PC-3 (cell line): Measurements from ENCODE around the gene RBP2. TPM values are rescaled to one million over a fixed set of nuclear protein-coding genes. Genes with fewer than 3 reads are reported as not detected.

Experiments
- ATAC-seq: fragments of 200-7000 bp; cut with Tn5 transposase; 2 replicates; pipeline ENCODE4 v1.9.1; 2020; ENCODE audit warnings: mild to moderate bottlenecking, moderate library complexity
- BruUV-seq: library from RNA; stranded (reverse); fragments of 400-500 nt; replicated peaks from 2 replicates; lab custom pipeline; 2021; lab: Mats Ljungman, UMichigan
- CTCF ChIA-PET: fragments of 300-600 bp; sonication (Branson Sonifier 250); formaldehyde crosslinking; loops from one replicate; lab custom pipeline; 2022; ENCODE audit warnings: antibody characterized with exemption; lab: Charles Lee
- POLR2A ChIA-PET: fragments of 300-600 bp; sonication (Branson Sonifier 250); formaldehyde crosslinking; loops from one replicate; lab custom pipeline; 2022; ENCODE audit warnings: antibody characterized with exemption; ENCODE audit not compliant: unreplicated experiment; lab: Charles Lee
- DNase-seq: peaks from one replicate; pipeline ENCODE4 v3.0.0-alpha.2; 2015
- H2AFZ ChIP-seq: fragments of 300-600 bp; sonication (generic); 2 replicates; pipeline ENCODE4 v1.6.0; 2016; ENCODE audit warnings: antibody characterized with exemption, low read length
- H3F3A ChIP-seq: fragments of 300-600 bp; sonication (generic); one replicate; pipeline ENCODE4 v1.6.0; 2017; ENCODE audit warnings: antibody characterized with exemption, low read length, control low read depth, mild to moderate bottlenecking; ENCODE audit not compliant: unreplicated experiment
- H3K27ac ChIP-seq: fragments of 300-600 bp; sonication (generic); 2 replicates; pipeline ENCODE4 v1.5.1; 2016; ENCODE audit warnings: mild to moderate bottlenecking, low read length
- H3K27me3 ChIP-seq: fragments of 300-600 bp; sonication (generic); 2 replicates; pipeline ENCODE4 v1.6.1; 2016; ENCODE audit warnings: low read length, mixed read lengths
- H3K36me3 ChIP-seq: fragments of 300-600 bp; sonication (generic); 2 replicates; pipeline ENCODE4 v1.6.1; 2016; ENCODE audit warnings: low read depth, mixed run types, low read length, mixed read lengths
- H3K4me1 ChIP-seq: fragments of 300-600 bp; sonication (generic); 2 replicates; pipeline ENCODE4 v1.5.1; 2016; ENCODE audit warnings: low read length; ENCODE audit not compliant: insufficient read depth
- H3K4me2 ChIP-seq: fragments of 300-600 bp; sonication (generic); 2 replicates; pipeline ENCODE4 v1.6.0; 2016; ENCODE audit warnings: low read length
- H3K4me3 ChIP-seq: fragments of 300-600 bp; sonication (generic); 2 replicates; pipeline ENCODE4 v1.5.1; 2016; ENCODE audit warnings: mild to moderate bottlenecking, low read length, mixed read lengths
- H3K79me2 ChIP-seq: fragments of 300-600 bp; sonication (generic); 2 replicates; pipeline ENCODE4 v1.6.1; 2017; ENCODE audit warnings: low read length, mixed read lengths
- H3K9ac ChIP-seq: fragments of 300-600 bp; sonication (generic); 2 replicates; pipeline ENCODE4 v1.6.0; 2016; ENCODE audit warnings: mild to moderate bottlenecking, low read length
- H3K9me2 ChIP-seq: fragments of 300-600 bp; sonication (generic); replicated peaks from 2 replicates; pipeline ENCODE4 v1.6.1; 2016; ENCODE audit warnings: mixed run types, low read length, mixed read lengths
- H3K9me3 ChIP-seq: fragments of 300-600 bp; sonication (generic); 2 replicates; pipeline ENCODE4 v1.6.1; 2016; ENCODE audit warnings: low read length, mixed read lengths
- H4K20me1 ChIP-seq: fragments of 300-600 bp; sonication (generic); 2 replicates; pipeline ENCODE4 v1.6.1; 2016; ENCODE audit warnings: low read length, mixed read lengths
- CTCF ChIP-seq: fragments of 300-600 bp; sonication (generic); conservative IDR thresholded peaks from 2 replicates; pipeline ENCODE4 v1.5.1; 2017; ENCODE audit warnings: antibody characterized with exemption, low read depth, mild to moderate bottlenecking, low read length
- EZH2 ChIP-seq: fragments of 300-600 bp; sonication (generic); IDR thresholded peaks from one replicate; pipeline ENCODE4 v1.6.1; 2017; ENCODE audit warnings: antibody characterized with exemption, mild to moderate bottlenecking, low read length; ENCODE audit not compliant: unreplicated experiment
- EZH2phosphoT487 ChIP-seq: fragments of 300-600 bp; sonication (generic); IDR thresholded peaks from 2 replicates; pipeline ENCODE4 v1.6.1; 2018; ENCODE audit warnings: mild to moderate bottlenecking, antibody characterized with exemption, low read length, borderline replicate concordance
- intact Hi-C: fragments of 100-400 bp; cut with micrococcal nuclease; formaldehyde crosslinking; loops from 2 replicates; pipeline ENCODE4 v1.9.0; 2023
- total RNA-seq: library from RNA; depleted of rRNA; stranded (reverse); fragments of >200 nt; gene quantifications from 2 replicates; pipeline ENCODE4 v1.2.3, GENCODE V29; 2014

Gene RBP2
- total RNA-seq, 1 experiment from 2014 or later, result not detected

- intact Hi-C loops, result no loop called here
- Histone ChIP-seq H3K9me2 (no peaks in the 10 kb centered on the region), H4K20me1 (no peaks in the 10 kb centered on the region), H3K9me3 (no peaks in the 10 kb centered on the region), H2AFZ (no peak overlapping the region), H3K79me2 (no peaks in the 10 kb centered on the region), H3K36me3 (no peaks in the 10 kb centered on the region), H3K4me3 (no peak overlapping the region), H3K9ac (no peak overlapping the region), H3K27me3 (no peaks in the 10 kb centered on the region), H3F3A (no peaks in the 10 kb centered on the region), H3K4me1 (no peaks in the 10 kb centered on the region), H3K27ac (no peak overlapping the region), H3K4me2 (no peak overlapping the region)
- DNase-seq, result no peak
- no peak for ATAC-seq
- CTCF ChIA-PET, result no interaction called here
- TF ChIP-seq EZH2phosphoT487 (no peak), CTCF (no peak), EZH2 (no peak)
- POLR2A ChIA-PET, result no interaction called here
- no TSS peak for BruUV-seq
Measured at GRCh38 chr3:139430493-139430892, 45.8 kb downstream of the RBP2 start.

DNA sequence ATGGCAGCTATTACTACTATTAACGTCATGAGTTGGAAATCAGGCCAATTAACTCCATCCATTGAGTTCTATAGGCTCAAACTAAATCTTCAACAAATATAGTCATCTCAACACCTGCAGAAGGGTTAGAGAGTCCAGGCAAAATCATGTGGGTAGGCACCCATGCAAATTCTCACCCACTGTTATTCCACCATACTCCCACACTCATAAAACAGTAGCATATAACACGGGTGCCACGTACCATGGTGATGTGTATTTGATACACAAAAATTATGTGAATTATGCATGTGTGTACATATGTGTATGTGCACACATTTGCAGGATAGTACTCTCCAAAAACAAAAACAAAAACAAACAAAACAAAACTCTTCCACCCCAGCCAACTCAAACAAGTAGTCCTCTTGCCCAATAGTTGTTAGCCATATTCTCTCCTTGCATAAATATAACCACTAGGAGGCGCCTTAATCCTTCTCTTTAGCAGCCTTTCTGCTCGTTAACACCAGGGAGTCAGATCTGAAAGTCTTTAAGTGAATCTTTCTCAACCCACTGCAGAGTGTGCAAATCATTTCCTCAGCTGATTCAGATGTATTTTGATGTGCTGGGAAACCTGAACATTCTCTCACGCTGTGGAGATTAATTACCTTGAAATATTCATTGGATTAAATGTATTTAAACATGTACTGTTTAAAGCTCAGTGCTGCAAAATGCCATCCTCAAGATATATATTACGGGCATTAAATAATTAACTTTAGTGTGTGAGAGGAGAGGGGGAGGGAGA is 48.8 kb downstream of the RBP2 start:
- Histone ChIP-seq H3K27ac (no peak overlapping the region), H3K4me1 (no peaks in the 10 kb centered on the region), H4K20me1 (no peaks in the 10 kb centered on the region), H3K36me3 (no peaks in the 10 kb centered on the region), H3K4me3 (no peak overlapping the region), H3K27me3 (no peaks in the 10 kb centered on the region), H2AFZ (no peak overlapping the region), H3F3A (no peaks in the 10 kb centered on the region), H3K4me2 (no peak overlapping the region), H3K9me3 (no peaks in the 10 kb centered on the region), H3K9me2 (no peaks in the 10 kb centered on the region), H3K9ac (no peak overlapping the region), H3K79me2 (no peaks in the 10 kb centered on the region)
- TF ChIP-seq EZH2, result no peak
- peak; percentile 82 for TF ChIP-seq CTCF
- CTCF ChIA-PET, result interaction anchor here (0.6 kb wide), 1 partner anchor 37 kb away, joined by 5 read pairs; no protein-coding TSS in a partner anchor
- peak; percentile 62 for ATAC-seq
- POLR2A ChIA-PET, result no interaction called here
- DNase-seq, result peak; percentile 80
- intact Hi-C loops, result loop anchor here (1.0 to 10.0 kb wide), 2 partner anchors 135 to 1437 kb away; no protein-coding TSS in a partner anchor
- BruUV-seq, result no TSS peak
